B cell (primary cell): ENCODE measurements around the gene PRELID3B. TPM values are rescaled to one million over a fixed set of nuclear protein-coding genes. Genes with fewer than 3 reads are reported as not detected.

Source experiments
- ATAC-seq: fragments of 200-7000 bp; cut with Tn5 transposase; one replicate; pipeline ENCODE4 v1.10.0; 2021; ENCODE audit warnings: low read depth, mild to moderate bottlenecking, moderate number of reproducible peaks, moderate library complexity
- CTCF ChIA-PET: fragments of 350-600 bp; sonication (Branson Sonifier 250); formaldehyde crosslinking; loops from one replicate; lab custom pipeline; 2021; ENCODE audit warnings: antibody characterized with exemption, inconsistent platforms; lab: Charles Lee
- POLR2A ChIA-PET: fragments of 350-600 bp; sonication (Branson Sonifier 250); formaldehyde crosslinking; loops from one replicate; lab custom pipeline; 2021; ENCODE audit warnings: antibody characterized with exemption; lab: Charles Lee
- DNase-seq: peaks from one replicate; pipeline ENCODE4 v3.0.0; 2013
- H2AFZ ChIP-seq: 2 replicates; pipeline ENCODE4 v1.6.1; 2012; ENCODE audit warnings: mild to moderate bottlenecking, low read depth, low read length; ENCODE audit not compliant: insufficient read depth, poor library complexity, severe bottlenecking
- H3K27ac ChIP-seq, 2 donors: 1 replicate in 1 of 2; 2 replicates in 1 of 2; pipeline ENCODE4 v1.5.1; 2012 to 2013; ENCODE audit warnings: low read length in 2 of 2, mild to moderate bottlenecking in 2 of 2, moderate library complexity in 1 of 2
- H3K27me3 ChIP-seq, 4 experiments: fragments of 200-600 bp in 1 of 4; sonication (generic) in 1 of 4; replicated peaks in 1 of 4; 1 replicate in 2 of 4; 2 replicates in 2 of 4; pipeline versions ENCODE4 v1.6.1 to v1.7.0; 2013 to 2016; ENCODE audit warnings: low read length in 3 of 4, mild to moderate bottlenecking in 2 of 4, mixed read lengths in 1 of 4, moderate library complexity in 1 of 4; ENCODE audit not compliant: insufficient read depth in 4 of 4, control insufficient read depth in 3 of 4; ENCODE audit errors: control extremely low read depth in 1 of 4
- H3K36me3 ChIP-seq, 2 experiments: replicated peaks in 1 of 2; 1 replicate in 1 of 2; 2 replicates in 1 of 2; pipeline versions ENCODE4 v1.6.1 to v1.7.1; 2013; ENCODE audit warnings: low read length in 1 of 2; ENCODE audit not compliant: insufficient read depth in 2 of 2, control insufficient read depth in 1 of 2; ENCODE audit errors: control extremely low read depth in 1 of 2, extremely low read depth in 1 of 2
- H3K4me1 ChIP-seq, 2 donors: fragments of 200-600 bp in 1 of 2; sonication (generic) in 1 of 2; 1 replicate in 1 of 2; 2 replicates in 1 of 2; pipeline versions ENCODE4 v1.5.1 to v1.6.1; 2013 to 2017; ENCODE audit warnings: low read length in 2 of 2; ENCODE audit not compliant: control insufficient read depth in 2 of 2, insufficient read depth in 2 of 2
- H3K4me2 ChIP-seq: replicated peaks from 2 replicates; pipeline ENCODE3; 2012; ENCODE audit warnings: mild to moderate bottlenecking, low read depth, low read length; ENCODE audit not compliant: poor library complexity, severe bottlenecking
- H3K4me3 ChIP-seq, 5 experiments: fragments of 200-600 bp in 1 of 5; sonication (generic) in 1 of 5; 1 replicate in 3 of 5; 2 replicates in 2 of 5; pipeline versions ENCODE4 v1.5.1 to v1.7.0; 2011 to 2016; ENCODE audit warnings: low read length in 4 of 5, mild to moderate bottlenecking in 4 of 5, low read depth in 2 of 5, control low read depth in 1 of 5, moderate library complexity in 1 of 5; ENCODE audit not compliant: insufficient read depth in 1 of 5; ENCODE audit errors: control extremely low read depth in 1 of 5, extremely low read depth in 1 of 5
- H3K79me2 ChIP-seq: fragments of 200-600 bp; sonication (generic); one replicate; pipeline ENCODE4 v1.6.0; 2016; ENCODE audit warnings: low read length; ENCODE audit not compliant: control insufficient read depth, insufficient read depth
- H3K9ac ChIP-seq: fragments of 200-600 bp; sonication (generic); 2 replicates; pipeline ENCODE4 v1.6.1; 2017; ENCODE audit warnings: mild to moderate bottlenecking, low read length, moderate library complexity
- H3K9me3 ChIP-seq, 3 donors: one replicate each; pipeline versions ENCODE4 v1.6.1 to v1.7.1; 2013; ENCODE audit warnings: low read length in 2 of 3; ENCODE audit not compliant: control insufficient read depth in 2 of 3, insufficient read depth in 1 of 3; ENCODE audit errors: control extremely low read depth in 1 of 3
- H4K20me1 ChIP-seq: 2 replicates; pipeline ENCODE4 v1.6.0; 2012; ENCODE audit warnings: mild to moderate bottlenecking, low read length; ENCODE audit not compliant: insufficient read depth, control insufficient read depth, poor library complexity, severe bottlenecking
- H3K27ac Mint-ChIP-seq: one replicate; pipeline ENCODE4 v1.8.0; 2021; ENCODE audit warnings: mixed read lengths
- H3K27me3 Mint-ChIP-seq: one replicate; pipeline ENCODE4 v1.8.0; 2021; ENCODE audit warnings: mixed read lengths
- H3K4me1 Mint-ChIP-seq: one replicate; pipeline ENCODE4 v1.8.0; 2021; ENCODE audit warnings: mixed read lengths
- H3K4me3 Mint-ChIP-seq: one replicate; pipeline ENCODE4 v1.8.0; 2021; ENCODE audit warnings: mixed read lengths
- H3K9me3 Mint-ChIP-seq: one replicate; pipeline ENCODE4 v1.8.0; 2022; ENCODE audit warnings: mixed read lengths; ENCODE audit not compliant: insufficient read depth
- EZH2 ChIP-seq: IDR thresholded peaks from 2 replicates; pipeline ENCODE4 v1.6.1; 2012; ENCODE audit warnings: borderline replicate concordance, low read depth, mild to moderate bottlenecking, moderate library complexity, low read length; ENCODE audit not compliant: insufficient read depth, poor library complexity, severe bottlenecking
- WGBS: methylation state at CpG from one replicate; pipeline ENCODE4 v1.1.5; 2013; ENCODE audit warnings: missing lambda C conversion rate; ENCODE audit not compliant: insufficient coverage; 5-methylcytosine and 5-hydroxymethylcytosine counted together
- intact Hi-C: fragments of 100-400 bp; cut with micrococcal nuclease; formaldehyde crosslinking; loops from one replicate; pipeline ENCODE4 v1.10.0; 2022
- polyA plus RNA-seq: library from polyadenylated mRNA; depleted of rRNA; stranded (reverse); fragments of >200 nt; gene quantifications from 2 replicates; pipeline ENCODE4 v1.2.3, GENCODE V29; 2012
- total RNA-seq, 2 donors: library from RNA; stranded (reverse); fragments of 120-200 nt in 1 of 2; gene quantifications; 1 replicate in 1 of 2; 2 replicates in 1 of 2; pipeline versions ENCODE4 v1.2.3 to v1.2.4, GENCODE V29; 2013 to 2022
- TF ChIP-seq, protein P1 (sequence below): fragments of 200-600 bp; IDR thresholded peaks from one replicate; pipeline ENCODE4 v1.8.0; 2022; ENCODE audit warnings: antibody characterized with exemption, mild to moderate bottlenecking

The PRELID3B gene
- total and polyA plus RNA-seq, 2 donors (not counting 1 experiment from before 2014, with no cell fraction given), result 24.1 to 46.8 TPM

DNA sequence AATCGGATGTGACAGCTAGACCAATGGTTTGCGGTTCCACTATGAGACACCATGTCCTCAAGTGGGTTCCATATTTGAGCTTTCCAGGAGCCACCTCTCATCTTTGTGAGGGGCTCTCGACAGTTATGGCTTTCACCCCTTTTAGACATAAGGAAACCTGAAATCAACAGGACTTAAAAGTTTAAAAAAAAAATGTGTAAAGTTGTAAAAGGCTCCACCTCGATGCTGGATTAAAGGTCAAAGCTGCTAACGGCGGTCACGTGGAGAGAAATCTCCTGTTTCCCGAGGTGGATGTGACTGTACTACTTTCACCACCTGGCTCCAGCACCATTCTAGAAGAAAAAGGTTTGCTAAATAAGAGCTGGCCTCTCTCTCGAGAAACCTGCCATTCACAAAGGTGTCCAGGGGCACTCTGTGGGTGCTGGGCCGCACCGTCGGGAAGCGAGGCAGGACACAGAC is 11.0 kb downstream of the PRELID3B start:
- no peak for TF ChIP-seq EZH2
- TF ChIP-seq, protein P1, sequence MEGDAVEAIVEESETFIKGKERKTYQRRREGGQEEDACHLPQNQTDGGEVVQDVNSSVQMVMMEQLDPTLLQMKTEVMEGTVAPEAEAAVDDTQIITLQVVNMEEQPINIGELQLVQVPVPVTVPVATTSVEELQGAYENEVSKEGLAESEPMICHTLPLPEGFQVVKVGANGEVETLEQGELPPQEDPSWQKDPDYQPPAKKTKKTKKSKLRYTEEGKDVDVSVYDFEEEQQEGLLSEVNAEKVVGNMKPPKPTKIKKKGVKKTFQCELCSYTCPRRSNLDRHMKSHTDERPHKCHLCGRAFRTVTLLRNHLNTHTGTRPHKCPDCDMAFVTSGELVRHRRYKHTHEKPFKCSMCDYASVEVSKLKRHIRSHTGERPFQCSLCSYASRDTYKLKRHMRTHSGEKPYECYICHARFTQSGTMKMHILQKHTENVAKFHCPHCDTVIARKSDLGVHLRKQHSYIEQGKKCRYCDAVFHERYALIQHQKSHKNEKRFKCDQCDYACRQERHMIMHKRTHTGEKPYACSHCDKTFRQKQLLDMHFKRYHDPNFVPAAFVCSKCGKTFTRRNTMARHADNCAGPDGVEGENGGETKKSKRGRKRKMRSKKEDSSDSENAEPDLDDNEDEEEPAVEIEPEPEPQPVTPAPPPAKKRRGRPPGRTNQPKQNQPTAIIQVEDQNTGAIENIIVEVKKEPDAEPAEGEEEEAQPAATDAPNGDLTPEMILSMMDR, result no peak
- no peaks in the 10 kb centered on the region for H3K9me3 ChIP-seq
- H3K4me3 ChIP-seq, result peak overlapping the region; percentile 68 to 82 (median 80)
- Mint-ChIP-seq H3K27ac (peak overlapping the region; percentile 98), H3K9me3 (no peaks in the 10 kb centered on the region), H3K27me3 (no peaks in the 10 kb centered on the region), H3K4me3 (peak overlapping the region; percentile 97), H3K4me1 (peaks cover 48% of the 10 kb centered on the region)
- CTCF ChIA-PET, result interaction anchor here (0.8 to 3.5 kb wide), 13 partner anchors 11 to 176 kb away, joined by 3 to 32 read pairs (median 7); partner anchors contain the start of gene PRELID3B
- ATAC-seq, result no peak
- 17% methylated on average over 12 of the region's 13 CpGs for WGBS
- H3K27me3 ChIP-seq, result no peaks in the 10 kb centered on the region
- peaks cover 27 to 37% of the 10 kb centered on the region in 2 donors for H3K4me1 ChIP-seq
- H3K79me2 ChIP-seq, result peaks cover 67% of the 10 kb centered on the region
- intact Hi-C loops, result loop anchor here (1.0 to 2.0 kb wide), 6 partner anchors 11 to 139 kb away; partner anchors contain the start of genes CTSZ, NELFCD and PRELID3B
- POLR2A ChIA-PET, result interaction anchor here (0.6 to 2.6 kb wide), 13 partner anchors 11 to 143 kb away, joined by 3 to 30 read pairs (median 8); partner anchors contain the start of gene PRELID3B
- H3K27ac ChIP-seq, result peak overlapping the region; percentile 82 to 89
- no peak for DNase-seq
- H3K9ac ChIP-seq, result peak overlapping the region; percentile 85
- peaks cover 48% of the 10 kb centered on the region for H4K20me1 ChIP-seq
- peak overlapping the region; percentile 90 for H2AFZ ChIP-seq
- peaks cover 2 to 68% of the 10 kb centered on the region in 2 experiments for H3K36me3 ChIP-seq
- H3K4me2 ChIP-seq, result peak overlapping the region; percentile 88

DNA sequence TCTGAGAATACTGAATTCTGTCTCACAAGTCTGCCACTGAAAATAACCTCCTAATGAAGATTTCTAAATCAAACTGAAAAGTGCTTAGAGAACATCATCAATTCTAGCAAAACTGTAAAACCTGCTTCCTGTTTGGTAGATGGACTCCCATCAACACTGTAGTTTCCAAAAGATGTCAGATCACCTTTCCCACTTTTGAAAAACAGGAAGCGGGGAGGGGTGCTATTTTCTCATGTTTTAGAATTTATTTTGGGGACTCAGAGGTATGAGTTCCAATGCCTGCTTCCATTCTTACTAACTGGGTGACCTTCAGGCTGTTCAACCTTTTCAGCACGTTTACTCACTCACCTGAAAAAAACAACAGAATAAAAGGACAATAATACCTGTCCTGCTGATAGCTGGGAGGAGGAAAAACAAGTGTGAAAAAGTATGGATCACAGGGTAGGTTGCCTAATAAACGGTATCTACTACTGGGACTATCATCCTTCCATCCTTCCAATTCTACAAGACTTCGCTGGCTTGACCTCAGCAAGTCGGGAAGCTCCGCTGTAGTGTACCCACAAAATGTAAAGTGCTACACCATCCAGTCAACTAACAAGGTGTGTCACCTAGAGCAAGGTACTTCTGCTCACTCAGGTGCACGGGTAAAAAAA is 11.5 kb downstream of the PRELID3B start:
- intact Hi-C loops, result no loop called here
- H3K36me3 ChIP-seq, result peaks cover 0 to 68% of the 10 kb centered on the region in 2 experiments
- Mint-ChIP-seq H3K4me1 (peaks cover 53% of the 10 kb centered on the region), H3K27me3 (no peaks in the 10 kb centered on the region), H3K9me3 (no peaks in the 10 kb centered on the region), H3K27ac (peak overlapping the region; percentile 98), H3K4me3 (peak overlapping the region; percentile 97)
- DNase-seq (no peak), ATAC-seq (no peak)
- peak overlapping the region; percentile 68 to 82 (median 80) for H3K4me3 ChIP-seq
- TF ChIP-seq, protein P1, result no peak
- TF ChIP-seq EZH2, result no peak
- no peaks in the 10 kb centered on the region for H3K9me3 ChIP-seq
- peaks cover 54% of the 10 kb centered on the region for H4K20me1 ChIP-seq
- no peaks in the 10 kb centered on the region for H3K27me3 ChIP-seq
- H3K27ac ChIP-seq, result peak overlapping the region; percentile 82 to 89
- H3K4me1 ChIP-seq, result peaks cover 27 to 37% of the 10 kb centered on the region in 2 donors
- H2AFZ ChIP-seq, result peak overlapping the region; percentile 90
- ChIA-PET POLR2A (interaction anchor here (0.6 to 2.6 kb wide), 7 partner anchors 12 to 142 kb away, joined by 5 to 30 read pairs (median 10); partner anchors contain the start of gene PRELID3B), CTCF (interaction anchor here (1.5 to 3.5 kb wide), 7 partner anchors 22 to 176 kb away, joined by 5 to 32 read pairs (median 10); no protein-coding TSS in a partner anchor)
- H3K9ac ChIP-seq, result peak overlapping the region; percentile 85
- WGBS, result 68% methylated on average over 4 of the region's 7 CpGs
- peak overlapping the region; percentile 88 for H3K4me2 ChIP-seq
- peaks cover 68% of the 10 kb centered on the region for H3K79me2 ChIP-seq
